ENCODE measurements around the gene KHSRP.

- TF ChIP-seq CTCF (IDR thresholded peaks at IDR 0.05; ENCODE audit: low read depth, low read length, poor library complexity, severe bottlenecking) (no peak), EZH2phosphoT487 (IDR thresholded peaks at IDR 0.05; ENCODE audit: borderline replicate concordance, low read length) (no peak)
These were observed 48.1 kb upstream of the KHSRP start for GRCh38 chr19:6472713-6473112.
